Spleen (tissue), 11 donors: ENCODE results near the gene AMD1. TPM values are rescaled to one million over a fixed set of nuclear protein-coding genes. Genes with fewer than 3 reads are reported as not detected.

Experiments
- DNase-seq: peaks from one replicate; pipeline ENCODE4 v3.0.0-alpha.2; 2020
- H3K27ac ChIP-seq, 8 donors: fragments of 200-600 bp; sonication (generic) in 7 of 8; 1 replicate in 4 of 8; 2 replicates in 4 of 8; pipeline versions ENCODE4 v1.5.0 to v1.8.0; 2016 to 2021; ENCODE audit warnings: inconsistent platforms in 4 of 8, mild to moderate bottlenecking in 4 of 8, moderate library complexity in 1 of 8
- H3K27me3 ChIP-seq, 7 donors: fragments of 200-600 bp; sonication (generic) in 6 of 7; replicated peaks in 1 of 7; 1 replicate in 4 of 7; 2 replicates in 3 of 7; pipeline versions ENCODE4 v1.5.0 to v1.8.0; 2016 to 2021; ENCODE audit warnings: inconsistent platforms in 3 of 7, mild to moderate bottlenecking in 1 of 7
- H3K36me3 ChIP-seq, 6 donors: fragments of 200-600 bp; sonication (generic) in 5 of 6; 1 replicate in 4 of 6; 2 replicates in 2 of 6; pipeline versions ENCODE4 v1.5.0 to v1.8.0; 2016 to 2021; ENCODE audit warnings: inconsistent platforms in 2 of 6
- H3K4me1 ChIP-seq, 6 donors: fragments of 200-600 bp; sonication (generic) in 5 of 6; 1 replicate in 3 of 6; 2 replicates in 3 of 6; pipeline versions ENCODE4 v1.5.0 to v1.8.0; 2016 to 2021; ENCODE audit warnings: inconsistent platforms in 3 of 6
- H3K4me3 ChIP-seq, 8 donors: fragments of 200-600 bp; sonication (generic) in 7 of 8; 1 replicate in 4 of 8; 2 replicates in 4 of 8; pipeline versions ENCODE4 v1.5.0 to v1.8.0; 2016 to 2021; ENCODE audit warnings: inconsistent platforms in 4 of 8, mild to moderate bottlenecking in 4 of 8, moderate library complexity in 2 of 8
- H3K9me3 ChIP-seq, 8 donors: fragments of 200-600 bp; sonication (generic) in 7 of 8; 1 replicate in 4 of 8; 2 replicates in 4 of 8; pipeline versions ENCODE4 v1.5.0 to v1.8.0; 2016 to 2021; ENCODE audit warnings: inconsistent platforms in 4 of 8
- POLR2A ChIP-seq, 3 donors: fragments of 450-650 bp; IDR thresholded peaks; one replicate each; pipeline ENCODE4 v1.5.1; 2017; ENCODE audit warnings: antibody characterized with exemption in 3 of 3, mild to moderate bottlenecking in 1 of 3
- POLR2AphosphoS5 ChIP-seq, 3 donors: sonication (generic); formaldehyde crosslinking; IDR thresholded peaks; one replicate each; pipeline ENCODE4 v1.5.1; 2017; ENCODE audit warnings: antibody characterized with exemption in 3 of 3
- WGBS, 5 donors: extraction: QIAGEN DNeasy Blood & Tissue Kit in 3 of 5; methylation state at CpG; one replicate each; pipeline versions ENCODE4 v1.1.5 to v1.1.7; 2013 to 2018; 5-methylcytosine and 5-hydroxymethylcytosine counted together
- intact Hi-C: fragments of 100-400 bp; cut with DNase I; formaldehyde crosslinking; loops from one replicate; pipeline ENCODE4 v1.15.0; 2023; ENCODE audit warnings: low total_unique reads
- polyA plus RNA-seq, 3 donors: library from polyadenylated mRNA; stranded (reverse); fragments of 200-250 nt; gene quantifications; one replicate each; pipeline ENCODE4 v1.2.1, GENCODE V29; 2013
- total RNA-seq, 7 donors: library from RNA; depleted of rRNA in 3 of 7; stranded (reverse); fragments of >200 nt in 3 of 7; fragmentation: NEBNext Ultra II Directional in 4 of 7; extraction: Animal tissue kit (Norgen Biotek cat#: 25700) in 4 of 7; gene quantifications; one replicate each; pipeline versions ENCODE4 v1.1.0 to v1.2.1, GENCODE V29; 2016 to 2021
- TF ChIP-seq, protein P1 (sequence below), 11 experiments: fragments of 200-600 bp in 7 of 11; fragments of 450-650 bp in 4 of 11; sonication (generic) in 4 of 11; IDR thresholded peaks in 8 of 11; conservative IDR thresholded peaks in 3 of 11; 1 replicate in 7 of 11; 2 replicates in 4 of 11; pipeline versions ENCODE4 v1.4.0 to v1.8.0; 2016 to 2021; ENCODE audit warnings: antibody characterized with exemption in 11 of 11, inconsistent platforms in 4 of 11, mild to moderate bottlenecking in 1 of 11
- donor health status: healthy with polysubstance abuse.
- donor health status: DM: no; HTN: no; CAD: no; lungs with moderate emphysema.
- donor health status: DM: no; HTN: no; CAD: no.
- donor health status: Bipolar disorder and iron deficiency.
- donor health status: healthy.
- donor health status: DM: no; HTN: no; CAD: no.
- donor health status: DM: yes; HTN: yes; CAD: no.

Gene AMD1
- total and polyA plus RNA-seq, 10 donors: 20.7 to 102 (median 53.2) TPM

DNA sequence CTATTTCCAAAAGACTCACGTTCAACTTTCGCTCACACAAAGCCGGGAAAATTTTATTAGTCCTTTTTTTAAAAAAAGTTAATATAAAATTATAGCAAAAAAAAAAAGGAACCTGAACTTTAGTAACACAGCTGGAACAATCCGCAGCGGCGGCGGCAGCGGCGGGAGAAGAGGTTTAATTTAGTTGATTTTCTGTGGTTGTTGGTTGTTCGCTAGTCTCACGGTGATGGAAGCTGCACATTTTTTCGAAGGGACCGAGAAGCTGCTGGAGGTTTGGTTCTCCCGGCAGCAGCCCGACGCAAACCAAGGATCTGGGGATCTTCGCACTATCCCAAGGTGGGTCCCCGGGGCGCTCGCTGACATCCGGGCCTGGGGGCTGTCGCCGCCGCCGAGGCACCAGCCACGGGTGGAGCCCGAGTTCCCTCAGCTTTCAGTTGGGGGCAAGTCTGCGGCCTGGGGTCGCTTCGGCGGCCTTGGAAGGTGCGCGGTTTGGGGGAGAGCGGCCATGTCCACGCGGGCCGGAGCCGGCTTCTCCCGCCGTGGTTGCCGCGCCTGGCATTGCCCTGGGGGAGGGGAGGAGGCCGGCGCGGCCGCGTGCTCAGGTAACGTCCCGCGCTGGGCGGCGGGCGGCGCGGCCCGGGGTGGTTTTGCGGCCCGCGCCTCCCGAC is 429 bp downstream of the AMD1 start:
- 0 to 1% (median 0%) methylated on average over 24 to 60 of the region's 60 CpGs for WGBS, 5 donors

DNA sequence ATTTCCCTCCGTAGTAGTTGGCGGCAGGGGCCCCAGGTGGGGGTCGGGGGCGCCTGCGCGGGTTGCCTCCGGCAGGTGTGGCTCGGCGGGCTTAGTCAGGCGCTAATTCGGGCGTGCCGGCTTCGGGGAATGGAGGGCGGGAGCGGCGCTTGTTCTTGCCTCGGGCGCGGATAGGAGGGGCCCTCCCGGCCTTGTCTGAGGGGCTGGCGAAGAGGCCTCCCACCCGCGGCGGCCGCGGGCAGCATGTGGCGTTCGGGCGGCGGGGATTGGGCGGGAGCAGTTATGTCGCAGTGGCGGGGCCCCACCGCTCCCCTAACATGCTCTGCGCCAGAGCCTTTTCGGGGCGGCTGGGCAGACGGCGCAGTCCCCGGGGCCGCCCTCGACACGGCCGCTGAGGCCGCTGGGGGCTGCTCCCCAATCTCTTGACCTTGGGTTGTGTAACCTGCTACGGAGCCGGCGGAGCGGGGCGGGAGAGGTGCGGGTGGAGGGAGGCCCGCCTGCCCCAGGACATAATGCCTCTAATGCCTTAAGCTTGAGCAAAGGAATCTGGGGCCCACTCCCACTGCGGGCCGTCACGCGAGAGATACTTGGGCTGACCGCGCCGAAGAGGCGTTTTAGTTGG is 1.1 kb downstream of the AMD1 start:
- 0 to 2% (median 1%) methylated on average over 9 to 61 of the region's 61 CpGs for WGBS, 5 donors
- DNase-seq: peak; percentile 93
- TF ChIP-seq POLR2AphosphoS5 (IDR thresholded peaks at IDR 0.05) (no peak), POLR2A (IDR thresholded peaks at IDR 0.05) (no peak)
- TF ChIP-seq, protein P1, sequence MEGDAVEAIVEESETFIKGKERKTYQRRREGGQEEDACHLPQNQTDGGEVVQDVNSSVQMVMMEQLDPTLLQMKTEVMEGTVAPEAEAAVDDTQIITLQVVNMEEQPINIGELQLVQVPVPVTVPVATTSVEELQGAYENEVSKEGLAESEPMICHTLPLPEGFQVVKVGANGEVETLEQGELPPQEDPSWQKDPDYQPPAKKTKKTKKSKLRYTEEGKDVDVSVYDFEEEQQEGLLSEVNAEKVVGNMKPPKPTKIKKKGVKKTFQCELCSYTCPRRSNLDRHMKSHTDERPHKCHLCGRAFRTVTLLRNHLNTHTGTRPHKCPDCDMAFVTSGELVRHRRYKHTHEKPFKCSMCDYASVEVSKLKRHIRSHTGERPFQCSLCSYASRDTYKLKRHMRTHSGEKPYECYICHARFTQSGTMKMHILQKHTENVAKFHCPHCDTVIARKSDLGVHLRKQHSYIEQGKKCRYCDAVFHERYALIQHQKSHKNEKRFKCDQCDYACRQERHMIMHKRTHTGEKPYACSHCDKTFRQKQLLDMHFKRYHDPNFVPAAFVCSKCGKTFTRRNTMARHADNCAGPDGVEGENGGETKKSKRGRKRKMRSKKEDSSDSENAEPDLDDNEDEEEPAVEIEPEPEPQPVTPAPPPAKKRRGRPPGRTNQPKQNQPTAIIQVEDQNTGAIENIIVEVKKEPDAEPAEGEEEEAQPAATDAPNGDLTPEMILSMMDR (IDR thresholded peaks at IDR 0.05 in 8 of 11, conservative IDR thresholded peaks at IDR 0.05 in 3 of 11): no peak
- Histone ChIP-seq H3K36me3 (no peaks in the 10 kb centered on the region), H3K4me3 (peak overlapping the region; percentile 84 to 96 (median 92)), H3K4me1 (peaks cover 28 to 58% (median 52%) of the 10 kb centered on the region in 6 donors), H3K9me3 (no peaks in the 10 kb centered on the region), H3K27me3 (no peaks in the 10 kb centered on the region), H3K27ac (peak overlapping the region; percentile 93 to 97 (median 96))
- intact Hi-C loops: loop anchor here (1.0 kb wide), 1 partner anchor 58 kb away; no protein-coding TSS in a partner anchor

More for the DNA sequence above, 429 bp downstream of the AMD1 start:
- TF ChIP-seq POLR2A (IDR thresholded peaks at IDR 0.05) (no peak), POLR2AphosphoS5 (IDR thresholded peaks at IDR 0.05) (no peak)
- TF ChIP-seq, protein P1 (IDR thresholded peaks at IDR 0.05 in 8 of 11, conservative IDR thresholded peaks at IDR 0.05 in 3 of 11): peak in 1 of 11 experiments; percentile 1
- no peaks in the 10 kb centered on the region for H3K36me3 ChIP-seq
- H3K9me3 ChIP-seq: no peaks in the 10 kb centered on the region
- peak overlapping the region; percentile 93 to 97 (median 96) for H3K27ac ChIP-seq
- peaks cover 24 to 52% (median 46%) of the 10 kb centered on the region in 6 donors for H3K4me1 ChIP-seq
- peak overlapping the region; percentile 84 to 96 (median 92) for H3K4me3 ChIP-seq
- no peaks in the 10 kb centered on the region for H3K27me3 ChIP-seq
- intact Hi-C loops: no loop called here
- peak; percentile 93 for DNase-seq

DNA sequence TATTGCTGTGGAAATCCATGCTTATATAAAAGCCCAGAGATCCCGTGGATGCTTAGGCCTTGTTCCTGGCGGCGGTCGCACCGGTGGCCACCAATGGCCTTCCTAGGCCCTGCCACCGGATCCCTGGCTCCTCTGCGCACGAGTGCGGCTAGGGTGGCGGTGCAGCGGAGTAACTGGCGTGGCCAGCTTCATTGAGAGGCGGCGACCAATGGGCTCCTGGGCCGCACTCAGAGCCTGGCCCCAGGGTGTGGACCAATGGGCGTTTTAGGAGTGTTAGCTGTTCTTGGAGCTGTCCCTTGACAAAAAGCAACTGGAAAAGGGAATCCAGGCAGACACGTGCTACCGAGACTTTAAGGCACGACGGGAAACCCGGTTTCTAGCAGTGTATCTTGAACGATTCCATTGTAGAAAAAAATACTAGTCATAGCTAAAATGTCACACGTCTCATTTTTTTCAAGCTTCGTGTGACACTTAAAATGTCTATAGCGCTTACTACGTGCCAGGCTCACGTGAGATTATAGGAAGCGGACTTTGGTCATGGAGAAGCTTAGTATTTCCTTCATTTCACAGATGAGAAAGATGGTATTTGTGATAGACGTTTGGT is 1.7 kb downstream of the AMD1 start:
- H3K4me3 ChIP-seq: peak overlapping the region; percentile 84 to 96 (median 92)
- no peaks in the 10 kb centered on the region for H3K9me3 ChIP-seq
- peak; percentile 94 for DNase-seq
- no peaks in the 10 kb centered on the region for H3K27me3 ChIP-seq
- no peaks in the 10 kb centered on the region for H3K36me3 ChIP-seq
- peaks cover 30 to 64% (median 58%) of the 10 kb centered on the region in 6 donors for H3K4me1 ChIP-seq
- TF ChIP-seq POLR2AphosphoS5 (IDR thresholded peaks at IDR 0.05): peak; percentile 96 to 98 (median 96)
- TF ChIP-seq, protein P1 (IDR thresholded peaks at IDR 0.05 in 8 of 11, conservative IDR thresholded peaks at IDR 0.05 in 3 of 11): peak in 1 of 11 experiments; percentile 9
- TF ChIP-seq POLR2A (IDR thresholded peaks at IDR 0.05): peak in 1 of 3 donors; percentile 72
- peak overlapping the region; percentile 93 to 97 (median 96) for H3K27ac ChIP-seq
- intact Hi-C loops: loop anchor here (1.0 kb wide), 1 partner anchor 59 kb away; no protein-coding TSS in a partner anchor
- 0 to 2% (median 1%) methylated on average over 21 to 29 of the region's 29 CpGs for WGBS, 5 donors
